Peyer's patch (tissue), 4 donors: ENCODE results near the gene SUPT4H1. TPM values are rescaled to one million over a fixed set of nuclear protein-coding genes. Genes with fewer than 3 reads are reported as not detected.

Source experiments
- DNase-seq, 3 donors: peaks; one replicate each; pipeline ENCODE4 v3.0.0-alpha.2; 2017 to 2019
- H3K27ac ChIP-seq, 4 donors: fragments of 200-600 bp; sonication (generic); one replicate each; pipeline ENCODE4 v1.5.1; 2016 to 2019
- H3K27me3 ChIP-seq, 2 donors: fragments of 200-600 bp; sonication (generic); one replicate each; pipeline ENCODE4 v1.5.1; 2019
- H3K36me3 ChIP-seq, 3 donors: fragments of 200-600 bp; sonication (generic); one replicate each; pipeline ENCODE4 v1.5.1; 2016 to 2019
- H3K4me1 ChIP-seq, 4 donors: fragments of 200-600 bp; sonication (generic); one replicate each; pipeline ENCODE4 v1.5.1; 2016 to 2019
- H3K4me3 ChIP-seq, 4 donors: fragments of 200-600 bp; sonication (generic); 1 replicate in 3 of 4; 2 replicates in 1 of 4; pipeline ENCODE4 v1.5.1; 2016 to 2019; ENCODE audit warnings: mild to moderate bottlenecking in 1 of 4
- H3K9me3 ChIP-seq, 4 donors: fragments of 200-600 bp; sonication (generic); one replicate each; pipeline ENCODE4 v1.5.1; 2016 to 2019; ENCODE audit warnings: mild to moderate bottlenecking in 1 of 4
- POLR2A ChIP-seq, 2 donors: fragments of 450-650 bp; IDR thresholded peaks; one replicate each; pipeline ENCODE4 v1.5.1; 2017; ENCODE audit warnings: antibody characterized with exemption in 2 of 2, mild to moderate bottlenecking in 2 of 2, moderate library complexity in 2 of 2
- total RNA-seq, 4 donors: library from RNA; depleted of rRNA; stranded (reverse); fragments of >200 nt; gene quantifications; one replicate each; pipeline ENCODE4 v1.1.0, GENCODE V29; 2016
- TF ChIP-seq, protein P1 (sequence below), 6 experiments: fragments of 450-650 bp in 4 of 6; fragments of 200-600 bp in 2 of 6; sonication (generic) in 1 of 6; IDR thresholded peaks; one replicate each; pipeline ENCODE4 v1.5.1; 2017 to 2019; ENCODE audit warnings: antibody characterized with exemption in 6 of 6, mild to moderate bottlenecking in 3 of 6, moderate library complexity in 1 of 6

The SUPT4H1 gene
- total RNA-seq, 4 donors from 2014 or later, result 31.9 to 56.1 (median 47.9) TPM

DNA sequence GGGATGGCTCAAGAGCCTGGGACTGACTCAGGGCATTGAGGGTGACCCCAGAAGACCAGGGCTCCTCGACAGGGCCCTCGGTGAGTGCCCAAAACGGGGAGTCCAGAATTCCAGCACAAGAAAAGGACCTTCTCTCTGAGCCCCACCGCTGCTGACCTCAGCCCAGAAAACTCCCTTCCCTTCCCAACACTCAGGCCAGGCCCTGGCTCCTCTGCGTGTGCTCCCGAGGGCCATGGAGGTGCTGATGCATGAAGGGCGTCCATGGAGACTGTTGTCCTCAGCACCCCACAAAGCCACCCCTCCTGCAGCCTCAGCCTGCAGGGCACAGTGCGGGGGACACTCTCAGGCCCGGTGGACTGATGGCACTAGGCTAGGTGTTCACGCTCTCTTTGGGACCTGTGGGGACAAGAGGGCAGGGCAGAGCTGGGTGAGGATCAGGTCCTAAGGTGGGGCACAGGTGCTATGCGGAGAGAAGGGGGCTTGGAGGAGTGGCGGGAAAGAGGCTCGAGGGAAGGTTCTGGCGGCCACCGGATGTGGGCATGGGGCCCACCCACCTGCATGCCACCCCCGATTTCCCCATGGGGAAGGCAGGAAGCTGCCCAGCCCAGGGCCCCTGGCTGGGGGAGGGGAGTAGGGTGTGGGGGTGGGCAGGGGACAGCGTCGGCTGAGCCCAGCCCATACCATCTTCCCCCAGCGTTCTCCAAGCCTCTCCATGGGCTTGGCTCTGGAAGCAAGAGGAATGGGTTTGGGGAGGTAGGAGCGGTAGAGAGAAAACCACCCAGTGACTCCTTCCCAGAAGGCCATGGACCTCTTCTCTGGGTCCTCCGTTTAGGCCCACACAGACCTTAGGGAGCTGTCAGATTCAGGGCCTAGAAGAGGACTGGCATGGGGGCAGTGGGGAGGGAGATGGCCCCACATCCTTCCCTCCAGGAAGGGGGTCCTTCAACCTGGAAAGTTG lies 18.9 kb downstream of the SUPT4H1 start:
- no peaks in the 10 kb centered on the region for H3K9me3 ChIP-seq
- no peaks in the 10 kb centered on the region for H3K27me3 ChIP-seq
- peak; percentile 51 to 80 (median 77) for DNase-seq
- peaks cover 0 to 38% (median 28%) of the 10 kb centered on the region in 4 donors for H3K4me1 ChIP-seq
- H3K36me3 ChIP-seq, result no peaks in the 10 kb centered on the region
- peak overlapping the region; percentile 79 to 97 (median 95) for H3K27ac ChIP-seq
- H3K4me3 ChIP-seq, result peak overlapping the region; percentile 57 to 88 (median 72)
- TF ChIP-seq, protein P1, sequence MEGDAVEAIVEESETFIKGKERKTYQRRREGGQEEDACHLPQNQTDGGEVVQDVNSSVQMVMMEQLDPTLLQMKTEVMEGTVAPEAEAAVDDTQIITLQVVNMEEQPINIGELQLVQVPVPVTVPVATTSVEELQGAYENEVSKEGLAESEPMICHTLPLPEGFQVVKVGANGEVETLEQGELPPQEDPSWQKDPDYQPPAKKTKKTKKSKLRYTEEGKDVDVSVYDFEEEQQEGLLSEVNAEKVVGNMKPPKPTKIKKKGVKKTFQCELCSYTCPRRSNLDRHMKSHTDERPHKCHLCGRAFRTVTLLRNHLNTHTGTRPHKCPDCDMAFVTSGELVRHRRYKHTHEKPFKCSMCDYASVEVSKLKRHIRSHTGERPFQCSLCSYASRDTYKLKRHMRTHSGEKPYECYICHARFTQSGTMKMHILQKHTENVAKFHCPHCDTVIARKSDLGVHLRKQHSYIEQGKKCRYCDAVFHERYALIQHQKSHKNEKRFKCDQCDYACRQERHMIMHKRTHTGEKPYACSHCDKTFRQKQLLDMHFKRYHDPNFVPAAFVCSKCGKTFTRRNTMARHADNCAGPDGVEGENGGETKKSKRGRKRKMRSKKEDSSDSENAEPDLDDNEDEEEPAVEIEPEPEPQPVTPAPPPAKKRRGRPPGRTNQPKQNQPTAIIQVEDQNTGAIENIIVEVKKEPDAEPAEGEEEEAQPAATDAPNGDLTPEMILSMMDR (IDR thresholded peaks at IDR 0.05), result no peak
- no peak for TF ChIP-seq POLR2A (IDR thresholded peaks at IDR 0.05)

DNA sequence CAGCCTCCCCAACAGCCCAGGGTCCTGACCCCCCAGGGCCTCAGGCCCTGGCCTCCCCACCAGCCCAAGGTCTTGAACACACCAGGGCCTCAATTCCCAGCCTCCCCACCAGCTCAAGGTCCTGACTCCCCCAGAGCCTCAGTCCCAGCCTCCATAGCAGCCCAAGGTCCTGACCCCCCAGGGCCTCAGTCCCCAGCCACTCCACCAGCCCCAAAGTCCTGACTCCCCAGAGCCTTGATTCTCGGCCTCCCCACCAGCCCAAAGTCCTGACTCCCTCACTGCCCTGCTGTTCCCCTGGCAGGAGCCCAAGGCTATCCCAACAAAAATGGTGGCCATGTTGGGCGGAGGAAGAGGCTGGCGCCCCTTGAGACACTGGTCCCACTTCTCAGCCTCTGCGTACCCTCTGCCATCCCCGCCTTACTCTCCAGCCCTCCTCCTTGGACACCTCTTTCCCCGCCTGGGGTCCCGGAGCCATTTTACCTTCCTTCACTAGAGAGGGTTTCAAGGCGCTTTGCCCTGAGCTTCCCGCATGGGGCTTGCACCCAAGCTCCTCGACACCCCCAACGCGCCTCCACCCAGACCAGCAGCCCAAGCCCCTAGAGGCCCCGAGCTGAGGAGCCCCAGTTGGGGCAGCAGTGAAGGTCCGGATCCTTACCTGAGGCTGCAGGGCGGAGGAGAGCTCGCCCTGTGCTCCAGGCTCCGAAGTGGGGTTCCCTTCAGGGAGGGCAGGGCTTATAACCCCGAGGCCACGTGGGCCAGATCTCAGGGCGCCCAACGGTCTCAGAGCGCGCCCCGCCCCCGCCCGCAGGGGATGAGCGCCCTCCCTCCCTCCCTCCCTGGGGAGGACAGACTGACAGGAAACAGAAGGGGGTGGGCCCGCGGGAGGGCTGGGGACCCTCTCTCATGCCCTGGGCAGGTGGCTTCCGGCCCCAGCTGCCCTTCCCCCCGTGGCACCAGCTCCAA lies 19.9 kb downstream of the SUPT4H1 start:
- TF ChIP-seq, protein P1 (IDR thresholded peaks at IDR 0.05), result no peak
- peak; percentile 83 to 93 for TF ChIP-seq POLR2A (IDR thresholded peaks at IDR 0.05)
- peak; percentile 66 to 98 (median 97) for DNase-seq
- H3K4me3 ChIP-seq, result peak overlapping the region; percentile 57 to 88 (median 72)

DNA sequence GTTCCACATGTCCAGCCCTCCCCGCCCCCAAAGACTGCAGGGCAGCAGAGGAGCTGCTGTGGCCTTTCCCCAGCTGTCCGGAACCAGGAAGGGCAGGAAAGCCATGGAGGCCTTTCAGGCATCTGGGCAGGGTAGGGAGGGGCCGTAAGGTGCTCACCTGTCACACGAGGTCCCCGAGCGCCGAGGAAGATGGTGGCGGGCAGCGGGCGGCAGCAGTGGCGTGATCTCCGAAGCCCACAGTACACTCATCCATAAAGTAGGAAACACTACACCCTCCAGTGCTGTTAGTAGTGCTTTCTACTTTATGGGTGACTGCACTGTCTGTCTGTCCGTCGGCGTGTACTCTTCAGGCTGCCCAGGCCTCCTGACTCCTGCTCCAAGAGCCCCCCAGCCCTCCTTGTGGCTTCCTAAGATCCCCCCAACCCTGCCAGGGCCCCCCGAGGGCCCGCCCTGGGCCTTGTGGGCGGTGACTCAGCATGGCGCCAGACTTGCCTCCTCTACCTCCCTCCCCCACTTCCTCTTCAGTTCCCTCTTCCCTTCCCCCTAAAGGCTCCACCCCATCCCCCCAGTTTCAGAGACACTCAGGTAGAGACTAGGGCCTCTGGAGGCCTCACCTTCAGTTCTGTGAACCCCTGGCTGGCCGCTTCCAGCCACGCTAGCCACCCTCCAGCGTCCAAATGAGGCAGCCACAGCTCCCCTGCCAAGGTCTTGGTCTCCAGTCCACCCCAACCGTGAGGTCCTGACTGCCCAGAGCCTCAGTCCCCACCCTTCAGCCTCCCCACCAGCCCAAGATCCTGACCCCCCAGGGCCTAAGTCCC lies 20.8 kb downstream of the SUPT4H1 start:
- DNase-seq, result peak; percentile 47 to 88 (median 88)
- TF ChIP-seq POLR2A (IDR thresholded peaks at IDR 0.05), result no peak
- TF ChIP-seq, protein P1 (IDR thresholded peaks at IDR 0.05), result no peak

More for the DNA sequence above, 19.9 kb downstream of the SUPT4H1 start:
- Histone ChIP-seq H3K27me3 (no peaks in the 10 kb centered on the region), H3K36me3 (no peaks in the 10 kb centered on the region), H3K27ac (peak overlapping the region; percentile 79 to 97 (median 95)), H3K4me1 (peaks cover 0 to 34% (median 26%) of the 10 kb centered on the region in 4 donors), H3K9me3 (no peaks in the 10 kb centered on the region)

DNA sequence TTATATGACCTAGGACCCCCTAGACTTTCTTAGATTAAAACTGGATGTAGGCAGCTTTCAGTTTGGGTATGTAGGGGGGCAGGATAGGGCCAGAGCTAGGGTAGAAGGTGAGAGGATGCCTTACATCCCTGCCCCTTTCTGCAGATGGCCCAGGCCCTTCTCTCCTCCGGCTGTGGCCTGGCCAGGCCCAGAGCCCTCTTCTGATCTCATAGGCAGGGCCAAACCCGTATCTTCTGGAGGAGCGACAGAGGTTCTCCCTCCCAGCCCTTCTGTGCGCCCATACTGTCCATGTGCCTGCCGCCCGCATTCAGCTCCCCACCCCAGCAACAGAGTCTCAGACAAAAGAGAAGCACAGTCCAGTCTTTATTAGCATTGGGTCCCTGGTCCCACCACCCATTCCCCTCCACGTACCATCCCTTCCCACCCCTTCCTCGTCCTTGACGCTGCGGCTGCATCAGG lies 21.4 kb downstream of the SUPT4H1 start:
- no peaks in the 10 kb centered on the region for H3K36me3 ChIP-seq
- TF ChIP-seq, protein P1 (IDR thresholded peaks at IDR 0.05), result no peak
- TF ChIP-seq POLR2A (IDR thresholded peaks at IDR 0.05), result no peak
- H3K27ac ChIP-seq, result peak overlapping the region; percentile 79 to 97 (median 95)
- peak overlapping the region; percentile 57 to 88 (median 72) for H3K4me3 ChIP-seq
- no peak for DNase-seq
- H3K27me3 ChIP-seq, result no peaks in the 10 kb centered on the region
- H3K9me3 ChIP-seq, result no peaks in the 10 kb centered on the region
- H3K4me1 ChIP-seq, result peaks cover 0 to 26% (median 11%) of the 10 kb centered on the region in 4 donors

More for the DNA sequence above, 20.8 kb downstream of the SUPT4H1 start:
- Histone ChIP-seq H3K4me1 (peaks cover 0 to 29% (median 17%) of the 10 kb centered on the region in 4 donors), H3K4me3 (peak overlapping the region; percentile 57 to 88 (median 72)), H3K27me3 (no peaks in the 10 kb centered on the region), H3K9me3 (no peaks in the 10 kb centered on the region), H3K27ac (peak overlapping the region; percentile 79 to 97 (median 95)), H3K36me3 (no peaks in the 10 kb centered on the region)
